ENCODE measurements around the gene EFHC1.

Gene EFHC1

GRCh38 chr6:52399511-52400312 lies 20.4 kb upstream of the EFHC1 start:
- no peak for DNase-seq (ENCODE audit: low read depth)
- peak; percentile 90 for TF ChIP-seq CTCF (conservative IDR thresholded peaks at IDR 0.05; ENCODE audit: low read depth, low read length)
- no peak overlapping the region for H3K4me3 ChIP-seq (ENCODE audit: low read length)

- no peak for DNase-seq (ENCODE audit: low read depth)
- no peak for TF ChIP-seq CTCF (conservative IDR thresholded peaks at IDR 0.05; ENCODE audit: low read depth, low read length)
- H3K4me3 ChIP-seq (ENCODE audit: low read length) = no peak overlapping the region
Observed at GRCh38 chr6:52400313-52401041, 19.7 kb upstream of the EFHC1 start.

GRCh38 chr6:52403086-52403485 lies 17.1 kb upstream of the EFHC1 start:
- H3K4me3 ChIP-seq (ENCODE audit: low read length) = no peak overlapping the region
- DNase-seq (ENCODE audit: low read depth) = no peak

GRCh38 chr6:52403627-52404026 lies 16.5 kb upstream of the EFHC1 start:
- no peak for DNase-seq (ENCODE audit: low read depth)
- no peak for TF ChIP-seq CTCF (conservative IDR thresholded peaks at IDR 0.05; ENCODE audit: low read depth, low read length)
- no peak overlapping the region for H3K4me3 ChIP-seq (ENCODE audit: low read length)

More at GRCh38 chr6:52403086-52403485, 17.1 kb upstream of the EFHC1 start:
- TF ChIP-seq CTCF (conservative IDR thresholded peaks at IDR 0.05; ENCODE audit: low read depth, low read length) = no peak

GRCh38 chr6:52405243-52405642 lies 14.9 kb upstream of the EFHC1 start:
- no peak overlapping the region for H3K4me3 ChIP-seq (ENCODE audit: low read length)
- no peak for TF ChIP-seq CTCF (conservative IDR thresholded peaks at IDR 0.05; ENCODE audit: low read depth, low read length)
- DNase-seq (ENCODE audit: low read depth) = no peak

GRCh38 chr6:52407467-52407866 lies 12.7 kb upstream of the EFHC1 start:
- H3K4me3 ChIP-seq (ENCODE audit: low read length) = no peak overlapping the region
- peak; percentile 67 for TF ChIP-seq CTCF (conservative IDR thresholded peaks at IDR 0.05; ENCODE audit: low read depth, low read length)
- DNase-seq (ENCODE audit: low read depth) = no peak

All from retinal pigment epithelial cell (primary cell).